ENCODE measurements around the gene SCYL1.

Gene SCYL1

DNA sequence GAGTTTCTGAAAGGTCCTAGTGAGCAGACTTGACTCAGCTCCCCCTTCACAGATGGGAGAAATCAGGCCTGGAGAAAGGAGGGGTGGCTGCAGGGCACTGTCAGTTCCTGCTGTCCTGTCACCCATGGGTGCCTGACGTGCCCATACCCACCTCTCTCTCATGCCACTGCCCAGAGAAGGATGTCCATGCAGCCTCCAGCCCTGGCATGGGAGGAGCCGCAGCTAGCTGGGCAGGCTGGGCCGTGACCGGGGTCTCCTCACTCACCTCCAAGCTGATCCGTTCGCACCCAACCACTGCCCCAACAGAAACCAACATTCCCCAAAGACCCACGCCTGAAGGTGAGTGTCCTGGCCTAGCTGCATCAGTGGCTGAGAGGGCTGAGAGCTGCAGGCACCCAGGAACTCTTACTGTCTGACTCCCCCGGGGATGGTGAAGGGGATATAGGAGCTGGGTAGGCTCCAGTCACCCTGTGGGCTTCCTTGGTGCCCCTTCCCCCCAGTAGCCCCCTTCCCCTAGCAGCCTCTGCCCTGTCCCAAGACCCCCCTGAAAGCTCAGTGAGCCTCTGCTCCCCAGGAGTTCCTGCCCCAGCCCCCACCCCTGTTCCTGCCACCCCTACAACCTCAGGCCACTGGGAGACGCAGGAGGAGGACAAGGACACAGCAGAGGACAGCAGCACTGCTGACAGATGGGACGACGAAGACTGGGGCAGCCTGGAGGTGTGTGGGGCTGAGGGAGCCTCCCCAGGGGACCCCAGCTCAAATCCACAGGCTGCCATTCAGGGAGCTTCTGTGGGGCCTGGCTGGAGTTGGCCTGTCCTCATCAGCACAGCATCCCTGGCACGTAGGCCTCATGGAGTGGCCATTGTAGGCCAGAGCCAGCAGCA, 11.8 kb downstream of the SCYL1 start:
- DNase-seq (ENCODE audit: low read depth, low spot score) = no peak

DNA sequence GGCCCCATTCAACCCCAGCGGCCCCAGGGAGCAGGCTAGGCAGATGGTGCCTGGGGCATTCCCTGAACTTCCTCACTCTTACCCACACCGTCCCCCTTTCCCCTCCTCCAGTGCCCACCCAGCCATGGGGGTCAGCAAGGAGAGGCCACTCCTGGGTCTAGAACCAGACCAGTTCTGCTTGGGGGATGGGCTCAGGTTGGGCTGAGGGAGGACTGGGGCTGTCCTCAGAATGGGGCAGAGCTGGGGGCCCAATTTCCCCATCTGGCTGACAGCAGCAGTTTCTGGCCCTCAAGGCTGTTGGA, 12.4 kb downstream of the SCYL1 start:
- DNase-seq (ENCODE audit: low read depth, low spot score) = no peak

GRCh38 chr11:65537620-65538231, 12.8 kb downstream of the SCYL1 start:
- DNase-seq (ENCODE audit: low read depth, low spot score) = no peak

- no peak for DNase-seq (ENCODE audit: low read depth, low spot score)
Measured at GRCh38 chr11:65538232-65538914, 13.5 kb downstream of the SCYL1 start.

DNA sequence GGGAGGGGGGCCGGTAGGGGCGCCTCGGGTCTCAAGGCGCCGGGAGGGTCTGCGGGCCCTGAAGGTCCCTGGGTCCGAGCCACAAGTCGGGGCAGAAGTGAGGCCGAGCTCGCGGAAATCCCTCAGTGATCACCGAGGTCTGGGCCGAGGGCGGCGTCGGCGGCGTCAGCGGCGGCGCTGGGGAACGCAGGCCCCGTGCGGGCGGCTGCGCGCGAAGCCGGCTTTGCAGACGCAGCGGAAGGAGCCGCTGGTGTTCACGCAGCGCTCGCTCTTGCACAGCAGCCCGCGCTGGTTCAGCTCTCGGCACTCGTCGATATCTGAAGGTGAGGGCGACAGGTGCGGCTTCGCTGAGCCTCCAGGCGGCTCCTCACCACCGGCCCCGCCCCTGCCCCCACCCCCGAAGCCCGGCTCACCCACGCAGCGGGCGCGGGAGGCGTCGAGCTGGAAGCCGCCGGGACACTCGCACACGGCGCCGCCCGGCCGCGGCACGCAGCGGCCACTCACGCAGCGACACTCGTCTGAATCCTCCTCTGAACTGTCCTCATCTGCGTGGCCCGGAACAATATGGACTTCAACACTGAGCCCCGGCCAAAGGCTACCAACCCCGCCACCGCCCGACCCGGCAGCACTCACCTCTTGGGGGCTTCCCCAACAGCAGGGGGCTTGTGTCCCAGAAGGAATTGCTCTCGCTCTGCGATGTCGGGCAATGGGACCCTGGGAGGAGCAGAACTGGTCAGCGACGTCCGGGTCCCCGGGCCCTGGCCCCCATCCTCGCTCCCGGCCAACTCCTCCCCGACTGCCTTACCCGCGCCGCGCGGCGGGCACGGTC, 14.2 kb downstream of the SCYL1 start:
- DNase-seq (ENCODE audit: low read depth, low spot score) = no peak

GRCh38 chr11:65539744-65540289, 14.9 kb downstream of the SCYL1 start:
- no peak for DNase-seq (ENCODE audit: low read depth, low spot score)

DNA sequence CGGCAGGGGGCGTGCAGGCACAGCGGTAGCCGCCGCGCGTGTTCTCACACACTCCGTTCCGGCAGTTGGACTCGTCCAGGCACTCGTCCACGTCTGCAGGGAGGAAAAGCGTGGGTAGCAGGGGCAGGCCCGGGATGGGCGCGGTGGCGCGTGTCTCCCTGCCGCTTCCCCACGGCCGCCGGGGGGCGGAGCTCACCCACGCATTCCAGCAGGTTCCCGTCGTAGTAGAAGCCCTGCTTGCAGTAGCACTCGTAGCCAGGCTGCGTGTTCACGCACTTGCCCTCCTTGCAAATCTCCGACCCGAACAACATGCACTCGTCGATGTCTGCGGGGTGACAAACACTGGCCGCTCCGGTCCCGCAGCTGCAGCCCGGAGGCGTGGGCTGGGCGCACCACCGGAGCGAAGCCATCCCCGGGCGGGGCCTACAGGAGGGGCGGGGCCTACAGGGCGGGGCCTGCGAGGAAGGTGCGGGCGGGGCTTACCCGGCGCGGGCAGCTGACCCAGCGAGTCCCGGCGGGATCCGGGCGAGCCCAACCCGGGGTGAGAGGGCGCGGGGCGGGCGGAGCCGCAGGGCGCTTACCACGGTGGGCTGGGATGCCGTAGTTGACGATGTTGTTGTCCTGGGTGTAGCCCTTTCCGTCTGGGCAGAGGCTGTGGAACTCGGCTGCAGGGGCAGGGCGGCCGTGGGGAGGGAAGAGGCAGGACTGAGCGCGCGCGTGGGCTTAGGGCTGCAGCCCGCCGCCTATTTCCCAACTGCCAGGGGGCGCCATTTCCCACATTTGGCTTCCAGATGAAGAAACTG, 15.6 kb downstream of the SCYL1 start:
- DNase-seq (ENCODE audit: low read depth, low spot score) = peak; percentile 70

DNA sequence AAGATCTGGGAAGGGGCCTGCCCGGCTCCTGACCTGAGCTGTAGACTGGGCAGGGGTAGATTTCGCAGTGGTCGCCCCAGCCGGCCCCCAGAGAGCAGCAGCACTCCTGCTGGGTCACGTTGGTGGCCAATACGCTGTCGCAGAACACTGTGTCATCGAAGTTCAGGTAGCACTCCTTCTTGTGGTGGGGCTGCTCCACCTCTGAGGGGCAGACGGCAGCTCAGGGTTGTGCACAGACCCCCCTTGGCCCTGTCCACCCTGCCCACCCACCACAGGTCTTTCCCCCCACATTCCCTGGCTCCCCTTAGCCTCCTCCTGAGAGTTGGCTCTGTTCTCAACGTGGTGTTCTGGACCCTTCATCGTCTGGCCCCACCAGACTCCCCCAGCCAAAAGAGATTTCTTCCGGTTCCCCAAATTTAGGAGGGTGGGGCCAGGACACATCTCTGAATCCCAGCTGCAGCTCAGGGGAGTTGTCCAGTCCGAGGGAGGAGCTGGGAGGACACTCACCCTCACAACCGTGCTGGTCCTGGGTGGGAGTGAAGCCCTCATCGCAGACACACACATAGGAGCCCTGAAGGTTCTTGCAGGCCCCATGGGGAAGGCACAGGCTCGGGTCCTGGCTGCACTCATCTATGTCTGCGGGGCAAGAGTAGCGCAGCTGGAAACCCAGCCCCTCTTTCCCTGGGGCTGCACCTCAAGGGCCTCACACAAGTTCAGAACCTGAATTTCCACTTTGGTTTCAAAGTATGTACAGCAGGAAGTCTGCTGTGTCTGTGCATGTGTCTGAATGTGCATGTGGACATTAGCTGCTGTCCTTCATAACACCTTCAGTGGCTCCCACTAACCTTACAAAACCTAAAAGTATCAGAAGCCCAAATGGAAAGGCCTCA, 16.5 kb downstream of the SCYL1 start:
- DNase-seq (ENCODE audit: low read depth, low spot score) = no peak

DNA sequence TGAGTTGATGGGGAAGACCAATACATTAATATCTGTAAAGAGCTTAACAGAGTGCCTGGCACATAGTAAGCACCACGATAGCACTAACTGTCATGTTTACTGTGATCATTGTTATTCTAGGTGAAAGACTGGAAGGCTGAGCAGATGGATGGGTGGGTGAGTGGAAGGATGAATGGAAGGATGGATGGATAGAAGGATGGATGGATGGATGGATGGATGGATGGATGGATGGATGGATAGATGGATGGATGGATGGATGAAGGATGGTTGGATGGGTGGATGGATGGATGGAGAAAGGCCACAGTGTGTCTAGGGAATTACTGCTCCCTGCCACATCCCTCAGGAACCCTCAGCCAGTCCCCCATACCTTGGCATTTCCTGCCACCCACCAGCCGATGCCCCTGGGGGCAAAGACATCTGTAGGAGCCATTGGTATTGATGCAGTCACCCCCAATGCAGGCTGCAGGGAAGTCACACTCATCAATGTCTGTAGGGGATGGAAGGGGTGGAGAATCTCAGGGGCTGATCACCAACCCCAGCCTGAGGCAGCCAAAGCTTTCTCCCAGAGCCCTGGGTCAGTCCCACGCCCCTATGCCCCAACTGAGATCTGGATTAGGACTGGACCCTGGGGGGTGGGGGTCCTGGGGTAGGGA, 18.0 kb downstream of the SCYL1 start:
- no peak for DNase-seq (ENCODE audit: low read depth, low spot score)

- DNase-seq (ENCODE audit: low read depth, low spot score) = no peak
Measured at GRCh38 chr11:65545853-65546216, 21.0 kb downstream of the SCYL1 start.

- no peak for DNase-seq (ENCODE audit: low read depth, low spot score)
Measured at GRCh38 chr11:65546217-65546958, 21.5 kb downstream of the SCYL1 start.

- DNase-seq (ENCODE audit: low read depth, low spot score) = no peak
Measured at GRCh38 chr11:65547446-65548125, 22.7 kb downstream of the SCYL1 start.

DNA sequence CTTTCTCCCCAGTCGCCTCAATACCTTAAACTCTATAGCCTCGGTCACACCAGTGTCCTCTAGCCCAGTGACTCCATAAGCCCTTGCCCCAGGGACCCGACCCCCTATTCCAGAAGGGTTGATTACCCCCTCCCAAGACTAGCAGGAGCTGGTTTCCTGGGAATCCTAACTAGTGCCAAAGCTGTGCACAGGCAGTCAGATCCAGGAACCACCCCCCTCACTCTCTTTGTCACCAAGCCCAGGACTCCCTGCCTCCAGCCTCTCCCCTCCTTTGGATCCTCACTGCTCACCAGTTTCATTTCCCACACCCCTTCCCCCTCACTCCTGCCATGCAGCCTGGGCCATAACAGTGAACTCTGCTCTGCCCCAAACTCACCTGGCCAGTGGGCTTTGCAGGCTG, 23.5 kb downstream of the SCYL1 start:
- DNase-seq (ENCODE audit: low read depth, low spot score) = no peak

GRCh38 chr11:65549096-65549495, 24.2 kb downstream of the SCYL1 start:
- DNase-seq (ENCODE audit: low read depth, low spot score) = no peak

DNA sequence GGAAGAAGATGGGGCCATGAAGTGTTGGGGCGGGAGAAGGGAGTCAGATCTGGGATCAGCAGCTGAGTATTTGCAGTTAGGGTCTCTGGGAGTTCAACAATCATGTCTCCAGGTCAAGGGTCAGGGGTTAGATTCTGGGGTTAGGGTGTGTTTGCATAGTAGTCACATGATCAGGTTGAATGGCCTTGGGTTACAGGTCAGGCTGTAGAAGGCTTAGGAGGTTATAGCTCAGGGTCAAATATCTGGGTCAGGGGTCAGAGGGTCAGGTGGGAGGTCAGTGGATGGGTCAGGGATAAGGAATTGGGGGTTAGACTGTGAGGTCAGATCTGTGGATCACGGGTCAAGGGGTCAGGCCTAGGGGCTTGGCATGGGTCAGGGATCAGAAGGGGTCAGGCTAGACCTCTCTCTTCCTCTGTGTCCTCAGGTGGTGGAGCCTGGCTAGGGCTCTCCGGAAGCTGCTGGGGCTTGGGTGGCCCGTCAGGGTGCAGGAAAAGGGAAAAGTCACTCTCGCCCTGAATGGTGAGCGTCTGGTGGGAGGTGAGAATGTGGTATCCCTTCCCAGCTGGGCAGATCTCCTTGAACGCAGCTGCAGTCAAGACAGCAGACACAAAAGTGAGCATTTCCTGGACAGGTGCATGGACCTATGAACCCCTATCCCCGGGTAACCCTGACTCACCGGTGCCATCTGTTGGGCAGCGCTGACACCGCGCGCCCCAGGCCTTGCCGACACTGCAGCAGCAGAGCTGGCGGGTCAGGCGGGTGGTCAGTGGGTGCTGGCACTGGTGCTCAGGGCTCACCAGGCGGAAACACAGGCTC, 26.9 kb downstream of the SCYL1 start:
- DNase-seq (ENCODE audit: low read depth, low spot score) = no peak

GRCh38 chr11:65552388-65552951, 27.6 kb downstream of the SCYL1 start:
- no peak for DNase-seq (ENCODE audit: low read depth, low spot score)

Measured in smooth muscle cell of the brain vasculature (primary cell).